ENCODE measurements around the gene ZNF609.

GRCh38 chr15:64544450-64544849, 84.1 kb downstream of the ZNF609 start:
- TF ChIP-seq CTCF (IDR thresholded peaks at IDR 0.05): no peak
- no peak for TF ChIP-seq EZH2phosphoT487 (IDR thresholded peaks at IDR 0.05)
- no peak for TF ChIP-seq EZH2 (IDR thresholded peaks at IDR 0.05)

Measured in neural progenitor cell (in vitro differentiated cells).